Measurements from ENCODE around the gene NAGS.

The NAGS gene

DNA sequence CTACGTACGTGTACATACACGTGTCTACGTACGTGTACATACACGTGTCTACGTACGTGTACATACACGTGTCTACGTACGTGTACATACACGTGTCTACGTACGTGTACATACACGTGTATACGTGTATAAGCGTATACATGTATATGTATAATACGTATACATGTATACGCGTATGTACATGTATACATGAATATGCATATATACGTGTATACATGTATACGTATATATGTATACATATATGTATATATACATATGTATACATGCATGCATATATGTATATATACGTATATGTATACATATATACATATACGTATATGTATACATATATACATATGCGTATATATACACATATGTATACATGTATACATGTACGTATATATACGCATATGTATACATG lies 28.5 kb upstream of the NAGS start:
- TF ChIP-seq ZNF70 (CRISPR knock-in tag; IDR thresholded peaks at IDR 0.05) (no peak), ZNF8 (CRISPR knock-in tag; IDR thresholded peaks at IDR 0.05) (no peak), TCF4 (CRISPR knock-in tag; IDR thresholded peaks at IDR 0.05; ENCODE audit: borderline replicate concordance) (no peak), POU6F1 (CRISPR knock-in tag; IDR thresholded peaks at IDR 0.05; ENCODE audit: borderline replicate concordance, low read depth) (no peak), ZC3H10 (CRISPR knock-in tag; IDR thresholded peaks at IDR 0.05) (no peak)
- TF ChIP-seq, protein P1, sequence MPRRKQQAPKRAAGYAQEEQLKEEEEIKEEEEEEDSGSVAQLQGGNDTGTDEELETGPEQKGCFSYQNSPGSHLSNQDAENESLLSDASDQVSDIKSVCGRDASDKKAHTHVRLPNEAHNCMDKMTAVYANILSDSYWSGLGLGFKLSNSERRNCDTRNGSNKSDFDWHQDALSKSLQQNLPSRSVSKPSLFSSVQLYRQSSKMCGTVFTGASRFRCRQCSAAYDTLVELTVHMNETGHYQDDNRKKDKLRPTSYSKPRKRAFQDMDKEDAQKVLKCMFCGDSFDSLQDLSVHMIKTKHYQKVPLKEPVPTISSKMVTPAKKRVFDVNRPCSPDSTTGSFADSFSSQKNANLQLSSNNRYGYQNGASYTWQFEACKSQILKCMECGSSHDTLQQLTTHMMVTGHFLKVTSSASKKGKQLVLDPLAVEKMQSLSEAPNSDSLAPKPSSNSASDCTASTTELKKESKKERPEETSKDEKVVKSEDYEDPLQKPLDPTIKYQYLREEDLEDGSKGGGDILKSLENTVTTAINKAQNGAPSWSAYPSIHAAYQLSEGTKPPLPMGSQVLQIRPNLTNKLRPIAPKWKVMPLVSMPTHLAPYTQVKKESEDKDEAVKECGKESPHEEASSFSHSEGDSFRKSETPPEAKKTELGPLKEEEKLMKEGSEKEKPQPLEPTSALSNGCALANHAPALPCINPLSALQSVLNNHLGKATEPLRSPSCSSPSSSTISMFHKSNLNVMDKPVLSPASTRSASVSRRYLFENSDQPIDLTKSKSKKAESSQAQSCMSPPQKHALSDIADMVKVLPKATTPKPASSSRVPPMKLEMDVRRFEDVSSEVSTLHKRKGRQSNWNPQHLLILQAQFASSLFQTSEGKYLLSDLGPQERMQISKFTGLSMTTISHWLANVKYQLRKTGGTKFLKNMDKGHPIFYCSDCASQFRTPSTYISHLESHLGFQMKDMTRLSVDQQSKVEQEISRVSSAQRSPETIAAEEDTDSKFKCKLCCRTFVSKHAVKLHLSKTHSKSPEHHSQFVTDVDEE (CRISPR knock-in tag; IDR thresholded peaks at IDR 0.05): no peak
- ATAC-seq: no peak

- ATAC-seq: no peak
- TF ChIP-seq CSDC2 (CRISPR knock-in tag; IDR thresholded peaks at IDR 0.05): no peak
- TF ChIP-seq CREB5 (CRISPR knock-in tag; IDR thresholded peaks at IDR 0.05; ENCODE audit: low read depth): no peak
- TF ChIP-seq SNAI2 (CRISPR knock-in tag; IDR thresholded peaks at IDR 0.05): no peak
- TF ChIP-seq ARNTL (CRISPR knock-in tag; IDR thresholded peaks at IDR 0.05; ENCODE audit: borderline replicate concordance, low read depth): no peak
- TF ChIP-seq ZNF8 (CRISPR knock-in tag; IDR thresholded peaks at IDR 0.05): no peak
- no peak for TF ChIP-seq ZFP30 (CRISPR knock-in tag; IDR thresholded peaks at IDR 0.05)
- no peak for TF ChIP-seq ZC3H10 (CRISPR knock-in tag; IDR thresholded peaks at IDR 0.05)
- no peak for TF ChIP-seq RARB (CRISPR knock-in tag; IDR thresholded peaks at IDR 0.05)
- no peak for TF ChIP-seq POU6F1 (CRISPR knock-in tag; IDR thresholded peaks at IDR 0.05; ENCODE audit: borderline replicate concordance, low read depth)
These were observed 27.2 kb upstream of the NAGS start for GRCh38 chr17:43976963-43977837.

- TF ChIP-seq ARNTL (CRISPR knock-in tag; IDR thresholded peaks at IDR 0.05; ENCODE audit: borderline replicate concordance, low read depth) (no peak), ZFP3 (CRISPR knock-in tag; IDR thresholded peaks at IDR 0.05) (no peak), ZNF565 (CRISPR knock-in tag; conservative IDR thresholded peaks at IDR 0.05; ENCODE audit: low read depth) (no peak), ZFP30 (CRISPR knock-in tag; IDR thresholded peaks at IDR 0.05) (no peak), SNAI2 (CRISPR knock-in tag; IDR thresholded peaks at IDR 0.05) (no peak), CREB5 (CRISPR knock-in tag; IDR thresholded peaks at IDR 0.05; ENCODE audit: low read depth) (no peak), RARB (CRISPR knock-in tag; IDR thresholded peaks at IDR 0.05) (no peak), POU6F1 (CRISPR knock-in tag; IDR thresholded peaks at IDR 0.05; ENCODE audit: borderline replicate concordance, low read depth) (no peak), CSDC2 (CRISPR knock-in tag; IDR thresholded peaks at IDR 0.05) (no peak), GLIS3 (CRISPR knock-in tag; IDR thresholded peaks at IDR 0.05) (no peak), ZC3H10 (CRISPR knock-in tag; IDR thresholded peaks at IDR 0.05) (no peak), TCF4 (CRISPR knock-in tag; IDR thresholded peaks at IDR 0.05; ENCODE audit: borderline replicate concordance) (no peak), BACH2 (CRISPR knock-in tag; IDR thresholded peaks at IDR 0.05; ENCODE audit: borderline replicate concordance) (no peak), PPARA (CRISPR knock-in tag; IDR thresholded peaks at IDR 0.05; ENCODE audit: borderline replicate concordance) (no peak), ZNF8 (CRISPR knock-in tag; IDR thresholded peaks at IDR 0.05) (no peak), OSR1 (CRISPR knock-in tag; IDR thresholded peaks at IDR 0.05) (no peak), ISL1 (CRISPR knock-in tag; IDR thresholded peaks at IDR 0.05) (no peak), ZNF70 (CRISPR knock-in tag; IDR thresholded peaks at IDR 0.05) (no peak)
- TF ChIP-seq, protein P2, sequence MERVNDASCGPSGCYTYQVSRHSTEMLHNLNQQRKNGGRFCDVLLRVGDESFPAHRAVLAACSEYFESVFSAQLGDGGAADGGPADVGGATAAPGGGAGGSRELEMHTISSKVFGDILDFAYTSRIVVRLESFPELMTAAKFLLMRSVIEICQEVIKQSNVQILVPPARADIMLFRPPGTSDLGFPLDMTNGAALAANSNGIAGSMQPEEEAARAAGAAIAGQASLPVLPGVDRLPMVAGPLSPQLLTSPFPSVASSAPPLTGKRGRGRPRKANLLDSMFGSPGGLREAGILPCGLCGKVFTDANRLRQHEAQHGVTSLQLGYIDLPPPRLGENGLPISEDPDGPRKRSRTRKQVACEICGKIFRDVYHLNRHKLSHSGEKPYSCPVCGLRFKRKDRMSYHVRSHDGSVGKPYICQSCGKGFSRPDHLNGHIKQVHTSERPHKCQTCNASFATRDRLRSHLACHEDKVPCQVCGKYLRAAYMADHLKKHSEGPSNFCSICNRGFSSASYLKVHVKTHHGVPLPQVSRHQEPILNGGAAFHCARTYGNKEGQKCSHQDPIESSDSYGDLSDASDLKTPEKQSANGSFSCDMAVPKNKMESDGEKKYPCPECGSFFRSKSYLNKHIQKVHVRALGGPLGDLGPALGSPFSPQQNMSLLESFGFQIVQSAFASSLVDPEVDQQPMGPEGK (CRISPR knock-in tag; IDR thresholded peaks at IDR 0.05; ENCODE audit: borderline replicate concordance): no peak
- TF ChIP-seq, protein P3, sequence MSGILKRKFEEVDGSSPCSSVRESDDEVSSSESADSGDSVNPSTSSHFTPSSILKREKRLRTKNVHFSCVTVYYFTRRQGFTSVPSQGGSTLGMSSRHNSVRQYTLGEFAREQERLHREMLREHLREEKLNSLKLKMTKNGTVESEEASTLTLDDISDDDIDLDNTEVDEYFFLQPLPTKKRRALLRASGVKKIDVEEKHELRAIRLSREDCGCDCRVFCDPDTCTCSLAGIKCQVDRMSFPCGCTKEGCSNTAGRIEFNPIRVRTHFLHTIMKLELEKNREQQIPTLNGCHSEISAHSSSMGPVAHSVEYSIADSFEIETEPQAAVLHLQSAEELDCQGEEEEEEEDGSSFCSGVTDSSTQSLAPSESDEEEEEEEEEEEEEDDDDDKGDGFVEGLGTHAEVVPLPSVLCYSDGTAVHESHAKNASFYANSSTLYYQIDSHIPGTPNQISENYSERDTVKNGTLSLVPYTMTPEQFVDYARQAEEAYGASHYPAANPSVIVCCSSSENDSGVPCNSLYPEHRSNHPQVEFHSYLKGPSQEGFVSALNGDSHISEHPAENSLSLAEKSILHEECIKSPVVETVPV (CRISPR knock-in tag; IDR thresholded peaks at IDR 0.05): no peak
- no peak for ATAC-seq
These were observed 26.3 kb upstream of the NAGS start for GRCh38 chr17:43978078-43978477.
